ENCODE measurements around the gene KIAA0586.
"Not testable (repeated sequence)": the region's sequence is repeated elsewhere in the genome, so short reads cannot be mapped to it uniquely, and the experiment has no call there.

Gene KIAA0586

DNA sequence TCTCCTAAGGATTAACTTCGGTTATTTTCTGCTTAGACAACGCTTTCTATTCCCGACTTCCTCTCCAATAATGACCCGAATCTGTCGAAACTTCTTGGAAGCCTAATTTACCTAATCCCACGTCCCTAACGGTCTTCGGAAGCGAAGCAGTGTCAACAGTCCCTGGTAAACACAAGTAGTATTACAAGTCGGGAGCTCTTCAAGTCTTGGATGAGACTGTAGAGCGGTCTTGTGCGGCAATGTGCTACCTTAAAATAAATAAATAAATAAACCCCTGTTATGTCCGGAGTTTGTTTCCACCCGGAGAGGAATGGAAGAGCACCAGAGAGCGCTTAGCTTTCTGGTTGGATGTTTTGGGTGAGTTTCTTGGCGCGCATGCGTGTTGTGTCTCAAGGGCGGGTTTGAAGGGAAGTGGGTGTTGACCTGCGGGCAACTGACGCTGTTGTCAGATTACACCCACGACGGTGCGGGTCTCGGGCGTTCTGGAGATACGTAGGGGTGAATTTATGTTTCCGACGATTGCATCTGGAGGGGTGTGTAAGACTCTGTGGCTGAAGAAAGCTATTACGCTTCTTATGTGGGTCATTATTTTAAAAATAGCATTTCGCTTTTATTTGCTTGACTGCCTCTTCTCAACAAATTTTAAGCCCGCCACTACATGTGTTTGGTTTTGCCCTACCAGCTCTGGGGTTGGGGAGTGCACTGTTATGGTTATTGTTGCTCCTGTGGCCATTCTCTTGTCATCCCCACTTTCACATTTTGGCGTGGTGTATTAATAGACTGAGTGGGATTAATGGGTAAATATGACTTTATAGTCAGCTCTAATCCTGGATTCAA is at the start of gene KIAA0586, which contains the start of gene TIMM9:
TSS of gene KIAA0586 (plus strand) at position 439 of the 837 bp plus-strand sequence. CDS start 546 bp downstream, outside the sequence.
TSS of gene TIMM9 (minus strand) at position 251 of the 837 bp plus-strand sequence. CDS start 15,586 bp downstream, outside the sequence.
- DNase-seq = peak; percentile 96

DNA sequence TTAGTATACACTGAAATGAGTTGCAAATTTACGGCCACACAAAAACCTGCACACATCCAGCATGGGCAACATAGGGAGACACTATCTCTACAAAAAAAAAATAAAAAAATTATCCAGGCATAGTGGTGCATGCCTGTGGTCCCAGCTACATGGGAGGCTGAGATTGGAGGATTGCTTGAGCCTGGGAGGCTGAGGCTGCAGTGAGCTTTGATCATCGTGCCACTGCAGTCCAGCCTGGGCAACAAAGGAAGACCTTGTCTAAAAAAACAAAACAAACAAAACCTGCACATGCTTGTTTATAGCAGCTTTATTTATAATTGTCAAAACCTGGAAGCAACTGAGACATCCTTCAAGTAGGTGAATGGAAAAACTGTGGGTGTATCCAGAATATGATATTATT is 36.7 kb upstream of the KIAA0586 start:
- DNase-seq = no peak

DNA sequence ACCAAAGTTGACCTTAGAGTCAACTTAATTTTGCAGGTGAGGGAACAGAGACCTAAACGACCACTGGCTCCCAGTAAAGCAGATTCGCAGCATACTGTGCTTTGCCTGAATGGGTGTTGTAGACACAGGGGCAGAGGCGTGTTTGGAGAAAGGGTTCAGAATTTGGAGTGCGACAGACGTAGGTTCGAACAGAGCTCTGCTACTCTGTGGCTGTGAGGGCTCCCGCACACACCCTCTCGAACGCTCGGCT is 32.0 kb upstream of the KIAA0586 start:
- no peak for DNase-seq

DNA sequence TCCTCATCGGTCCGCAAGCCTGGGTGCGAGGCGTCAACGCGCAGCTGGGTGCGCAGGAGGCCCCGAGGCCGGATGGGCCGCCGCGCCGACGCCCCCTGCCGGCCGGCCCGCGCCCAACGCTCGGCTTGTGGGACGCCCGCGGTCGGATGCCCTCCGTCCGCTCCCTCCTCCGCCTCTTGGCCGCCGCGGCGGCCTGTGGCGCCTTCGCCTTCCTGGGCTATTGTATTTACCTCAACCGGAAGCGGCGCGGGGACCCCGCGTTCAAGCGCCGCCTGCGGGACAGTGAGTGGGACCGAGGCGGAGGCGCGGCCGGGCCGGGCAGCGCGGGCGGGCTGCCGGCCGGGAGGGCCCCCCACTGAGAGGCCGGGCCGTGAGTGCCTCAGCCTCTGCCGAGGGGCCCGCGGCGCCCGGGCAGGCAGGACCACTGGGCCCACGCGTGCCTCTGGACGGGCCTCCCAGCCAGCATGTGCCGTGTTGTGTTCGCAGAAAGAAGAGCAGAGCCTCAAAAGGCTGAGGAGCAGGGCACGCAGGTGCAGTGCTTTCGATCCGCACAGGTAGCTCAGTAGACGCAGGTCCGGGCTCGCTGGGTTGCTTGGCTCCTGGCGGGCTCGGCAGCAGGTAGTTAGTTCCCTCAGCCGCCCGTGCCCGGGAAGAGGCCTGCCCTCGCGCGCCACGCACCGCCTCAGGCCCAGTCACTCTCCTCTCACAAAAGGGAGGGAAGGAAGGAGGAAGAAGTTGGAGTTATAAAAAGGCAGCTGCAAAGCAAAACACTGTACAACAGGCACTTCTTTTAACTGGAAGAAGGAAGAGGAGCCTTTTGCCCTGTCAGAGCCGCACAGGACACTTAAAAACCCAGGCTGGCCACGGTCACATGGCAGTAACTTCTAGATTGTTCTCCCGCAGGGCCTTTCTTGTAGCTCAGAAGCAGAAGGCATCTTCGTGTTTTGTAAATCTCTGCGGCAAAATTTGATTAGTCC is 31.4 kb upstream of the KIAA0586 start, which contains the start of gene TOMM20L:
TSS of gene TOMM20L (plus strand) at position 119 of the 977 bp plus-strand sequence. CDS start at position 147, 28 bp downstream.
- DNase-seq = peak; percentile 84

DNA sequence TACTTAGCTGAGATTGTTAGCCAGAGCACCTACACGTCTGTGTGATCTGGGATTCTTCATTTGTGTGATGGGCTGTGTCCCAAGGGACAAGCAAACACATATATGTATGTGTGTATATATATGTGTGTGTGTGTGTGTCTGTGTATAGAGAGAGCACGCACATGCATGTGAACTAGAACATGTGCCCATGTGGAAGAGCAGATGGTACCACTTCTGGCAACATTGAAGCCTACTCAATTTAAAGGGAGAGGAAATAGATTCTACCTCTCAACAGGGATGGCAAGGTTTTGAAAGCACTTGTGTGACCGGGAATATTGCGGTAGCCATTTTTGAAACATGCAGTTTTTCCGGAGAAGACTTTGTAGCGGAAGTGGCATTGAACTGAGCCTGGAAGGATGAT is 30.4 kb upstream of the KIAA0586 start:
- no peak for DNase-seq

DNA sequence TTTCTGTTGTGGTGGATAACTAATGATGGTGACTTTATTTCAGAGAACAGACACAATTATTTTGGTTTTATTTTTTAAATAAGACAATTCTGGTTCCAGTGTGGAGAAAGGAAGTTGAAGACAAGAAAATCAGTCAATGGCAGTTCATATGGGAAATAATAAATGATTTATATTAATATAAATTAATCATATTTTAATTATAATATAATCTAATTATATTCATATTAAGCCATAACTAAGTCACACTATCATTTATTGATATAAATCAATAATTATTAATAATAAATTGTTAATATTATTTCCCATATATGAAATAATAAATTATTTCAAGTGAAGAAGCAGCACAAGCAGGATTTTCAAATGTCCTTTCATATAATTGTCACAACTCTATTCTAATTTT is 29.0 kb upstream of the KIAA0586 start:
- no peak for DNase-seq

DNA sequence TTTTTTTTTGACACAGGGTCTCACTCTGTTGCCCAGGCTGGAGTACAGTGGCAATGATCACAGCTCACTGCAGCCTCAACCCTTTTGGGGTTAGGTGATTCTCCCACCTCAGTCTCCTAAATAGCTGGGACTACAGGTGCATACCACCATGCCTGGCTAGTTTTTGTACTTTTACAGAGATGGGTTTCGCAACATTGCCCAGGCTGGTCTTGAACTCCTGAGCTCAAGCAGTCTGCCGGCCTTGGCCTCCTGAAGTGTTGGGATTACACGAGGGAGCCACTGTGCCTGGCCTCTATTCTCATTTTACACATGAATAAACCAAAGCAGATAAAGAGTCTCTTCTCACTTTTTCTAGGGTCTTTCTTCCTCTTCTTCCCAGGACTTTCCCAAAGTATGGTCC is 28.6 kb upstream of the KIAA0586 start:
- DNase-seq = no peak

DNA sequence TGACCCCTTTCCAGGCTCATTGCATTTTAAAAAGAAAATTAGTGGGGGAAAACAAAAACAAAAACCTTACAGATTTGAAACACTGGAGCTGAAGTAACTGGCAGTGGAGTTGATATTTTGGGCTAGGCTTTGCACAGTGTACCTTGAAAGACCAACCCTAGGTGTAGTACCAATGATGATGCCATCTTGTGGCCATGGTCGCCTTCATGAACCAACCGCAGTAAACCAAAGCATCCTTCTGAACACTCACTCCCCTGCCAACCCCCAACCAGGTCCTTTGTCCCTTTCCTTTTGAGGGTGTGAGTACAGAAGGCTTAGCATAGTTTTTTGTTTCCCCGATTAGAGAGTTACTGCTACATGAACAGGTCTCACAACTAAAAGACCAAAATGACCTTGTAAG is 25.9 kb upstream of the KIAA0586 start:
- no peak for DNase-seq

DNA sequence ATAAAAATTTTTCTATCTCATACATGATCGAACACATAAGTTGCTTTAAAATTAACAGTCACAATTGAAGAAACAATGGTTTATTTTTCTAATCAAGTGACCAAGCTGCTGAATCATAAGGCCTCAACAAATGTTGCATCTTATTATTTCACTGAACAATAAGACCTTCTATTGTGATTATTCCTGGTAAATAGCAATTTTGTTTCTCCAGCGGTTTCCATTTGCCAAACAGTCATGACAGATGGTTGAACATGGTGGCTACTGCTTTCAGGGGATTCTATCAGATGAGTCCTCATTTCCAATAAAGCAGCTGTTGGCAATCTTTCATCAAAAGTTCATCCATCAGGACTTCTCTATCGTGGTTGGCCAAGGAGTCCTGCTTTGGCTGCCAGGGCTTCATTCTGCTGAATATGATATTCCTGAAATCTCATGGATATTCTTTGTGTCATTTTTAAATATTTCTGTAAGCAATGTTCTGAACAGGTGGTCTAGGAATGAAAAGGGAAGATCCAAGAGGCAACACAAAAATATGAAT is 18.8 kb upstream of the KIAA0586 start:
- no peak for DNase-seq

DNA sequence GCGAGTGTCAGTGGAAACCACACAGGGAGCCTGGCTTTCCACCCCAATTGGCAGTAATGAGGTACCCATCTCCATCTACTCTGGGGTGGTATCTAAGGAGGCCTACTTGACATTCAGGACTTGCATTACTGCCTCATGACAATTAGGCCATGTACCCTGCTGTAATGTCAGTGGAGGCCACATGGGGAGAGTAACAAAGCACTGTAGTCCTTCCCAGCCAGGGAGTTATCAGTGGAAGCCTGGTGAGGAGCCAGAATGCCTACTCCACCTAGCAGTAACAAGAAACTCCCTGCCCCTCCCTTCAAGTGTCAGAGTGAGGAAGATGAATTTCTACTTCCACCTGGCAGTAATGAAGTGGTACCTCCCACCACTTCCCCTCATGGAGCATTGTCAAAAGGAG is 12.7 kb upstream of the KIAA0586 start:
- DNase-seq = no peak

DNA sequence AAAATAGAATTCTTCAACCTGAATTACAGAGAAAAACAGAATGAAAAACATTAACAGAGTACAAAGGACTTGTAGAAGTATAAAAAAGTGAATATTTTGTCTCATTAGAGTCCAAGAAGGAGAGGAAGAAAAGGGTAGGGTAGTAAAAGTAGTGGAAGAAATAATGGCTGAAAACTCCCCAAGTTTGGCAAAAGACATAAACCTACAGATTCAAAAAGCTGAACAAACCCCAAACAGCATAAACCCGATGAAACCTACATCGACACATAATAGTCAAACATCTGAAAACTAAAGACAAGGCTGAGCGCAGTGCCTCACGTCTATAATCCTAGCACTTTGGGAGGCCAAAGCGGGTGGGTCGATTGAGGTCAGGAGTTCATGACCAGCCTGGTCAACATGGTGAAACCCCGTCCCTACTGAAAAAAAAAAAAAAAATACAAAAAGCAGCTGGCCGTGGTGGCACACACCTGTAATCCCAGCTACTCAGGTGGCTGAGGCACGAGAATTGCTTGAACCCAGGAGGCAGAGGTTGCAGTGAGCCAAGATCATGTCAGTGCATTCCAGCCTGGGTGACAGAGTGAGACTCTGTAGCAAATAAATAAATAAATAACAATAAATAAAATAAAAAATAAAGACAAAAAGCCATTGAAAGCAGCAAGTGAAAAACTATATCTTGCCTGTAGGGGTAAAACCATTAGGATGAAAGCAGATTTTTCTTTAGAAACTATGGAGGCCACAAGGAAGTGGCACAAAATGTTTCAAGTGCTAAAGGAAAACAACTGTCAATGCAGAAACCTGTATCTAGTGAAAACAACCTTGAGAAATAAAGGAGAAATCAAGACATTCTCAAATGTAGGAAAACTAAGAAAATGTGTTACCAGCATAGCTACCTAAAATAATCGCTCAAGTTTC is 11.6 kb upstream of the KIAA0586 start:
- DNase-seq = no peak

DNA sequence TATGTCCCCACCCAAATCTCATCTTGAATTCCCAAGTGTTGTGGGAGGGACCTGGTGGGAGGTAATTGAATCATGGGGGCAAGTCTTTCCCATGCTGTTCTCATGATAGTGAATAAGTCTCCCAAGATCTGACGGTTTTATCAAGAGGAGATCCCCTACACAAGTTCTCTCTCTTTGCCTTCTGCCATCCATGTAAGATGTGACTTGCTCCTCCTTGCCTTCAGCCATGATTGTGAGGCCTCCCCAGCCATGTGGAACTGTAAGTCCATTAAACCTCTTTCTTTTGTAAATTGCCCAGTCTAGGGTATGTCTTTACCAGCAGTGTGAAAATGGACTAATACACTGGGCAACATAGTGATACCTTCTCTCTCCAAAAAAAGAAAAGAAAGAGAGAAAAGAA is 10.6 kb upstream of the KIAA0586 start:
- DNase-seq = not testable (repeated sequence)

DNA sequence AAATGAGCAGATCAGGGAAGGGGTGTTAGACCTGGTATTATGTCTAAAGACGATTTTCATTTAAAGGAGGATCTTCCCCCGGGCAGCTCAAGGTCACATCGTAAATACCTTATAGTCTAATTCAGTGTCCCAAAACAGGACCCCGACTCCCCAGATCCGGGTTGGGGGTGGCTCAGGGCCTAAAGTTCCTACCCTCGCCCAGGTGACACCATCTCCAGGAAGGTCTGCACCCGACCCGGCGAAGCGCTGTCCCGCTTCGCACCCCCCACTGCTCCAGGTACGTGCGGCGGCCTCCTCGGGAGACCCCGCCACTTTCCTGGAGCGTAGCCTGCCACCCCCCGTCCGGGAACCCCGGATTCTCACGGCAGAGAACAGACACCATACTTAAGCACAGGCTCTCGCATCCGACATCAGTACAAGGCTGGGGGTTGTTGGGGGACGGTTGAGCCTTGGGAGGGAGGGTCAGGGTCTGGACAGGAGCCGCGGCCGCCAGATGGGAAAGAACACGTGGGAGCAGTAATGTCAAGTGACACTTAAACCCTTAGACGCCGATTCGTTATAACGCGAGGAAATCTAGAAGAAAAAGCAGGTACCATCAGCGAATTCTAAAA is 744 bp upstream of the KIAA0586 start:
- peak; percentile 82 for DNase-seq

DNA sequence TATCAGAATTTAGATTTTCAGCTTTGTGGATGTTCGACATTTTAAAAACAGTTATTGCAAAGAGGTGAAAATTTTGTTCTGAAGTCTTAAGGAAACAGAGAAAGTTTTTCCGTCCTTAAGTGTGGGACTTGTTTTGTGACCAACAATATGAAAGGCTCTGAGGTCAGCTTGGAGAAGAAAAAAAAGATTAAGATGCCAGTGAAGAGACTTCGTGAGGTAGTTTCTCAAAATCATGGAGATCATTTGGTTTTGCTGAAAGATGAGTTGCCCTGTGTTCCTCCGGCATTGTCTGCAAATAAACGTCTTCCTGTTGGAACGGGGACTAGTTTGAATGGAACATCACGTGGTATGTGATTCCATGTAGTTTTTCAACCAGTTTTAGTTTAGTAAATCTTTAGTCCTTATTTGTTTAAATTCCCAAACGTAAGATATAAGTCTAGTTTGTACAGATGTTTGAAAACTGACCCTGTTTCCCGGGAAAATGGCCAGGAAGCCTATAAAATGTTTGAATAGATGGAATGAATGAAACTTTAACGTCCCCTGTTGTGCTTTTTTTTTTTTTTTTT is 682 bp downstream of the KIAA0586 start:
- DNase-seq = peak; percentile 50

DNA sequence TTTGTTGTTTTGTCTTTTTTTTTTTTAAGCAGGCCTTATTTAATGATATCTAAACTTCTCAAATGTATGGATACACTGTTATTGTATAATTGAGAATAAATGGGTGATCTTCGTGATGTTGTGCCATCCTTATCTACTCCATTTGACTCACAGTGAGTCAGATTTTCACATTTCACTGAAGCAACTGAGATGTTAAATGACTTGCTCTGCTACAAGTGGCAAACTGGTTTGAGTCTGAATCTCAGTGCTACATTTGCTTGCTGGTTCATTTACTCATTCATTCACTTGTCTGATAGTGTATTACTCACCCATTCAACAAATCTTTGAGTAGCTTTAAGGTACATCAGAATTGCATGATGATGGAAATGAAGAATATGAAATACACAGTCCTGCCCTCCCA is 2.6 kb downstream of the KIAA0586 start:
- DNase-seq = no peak

DNA sequence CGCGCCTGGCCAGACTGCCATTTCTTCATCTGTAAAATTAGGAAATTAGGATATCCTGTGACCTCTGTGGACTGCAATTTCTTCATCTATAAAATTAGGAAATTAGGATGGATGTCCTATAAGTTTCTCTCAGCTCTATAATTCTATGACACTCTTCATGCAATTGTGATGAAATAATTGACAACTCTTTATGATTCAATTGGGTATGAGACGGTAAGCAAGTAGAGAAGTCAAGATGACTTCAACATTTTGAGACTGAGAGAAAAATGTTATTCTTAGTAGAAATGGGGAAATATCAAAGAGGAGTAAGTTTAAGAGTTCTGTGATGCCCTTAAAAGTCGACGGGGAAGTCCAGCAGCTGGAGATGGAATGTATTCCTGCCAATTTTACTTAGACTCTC is 12.0 kb downstream of the KIAA0586 start:
- DNase-seq = no peak

DNA sequence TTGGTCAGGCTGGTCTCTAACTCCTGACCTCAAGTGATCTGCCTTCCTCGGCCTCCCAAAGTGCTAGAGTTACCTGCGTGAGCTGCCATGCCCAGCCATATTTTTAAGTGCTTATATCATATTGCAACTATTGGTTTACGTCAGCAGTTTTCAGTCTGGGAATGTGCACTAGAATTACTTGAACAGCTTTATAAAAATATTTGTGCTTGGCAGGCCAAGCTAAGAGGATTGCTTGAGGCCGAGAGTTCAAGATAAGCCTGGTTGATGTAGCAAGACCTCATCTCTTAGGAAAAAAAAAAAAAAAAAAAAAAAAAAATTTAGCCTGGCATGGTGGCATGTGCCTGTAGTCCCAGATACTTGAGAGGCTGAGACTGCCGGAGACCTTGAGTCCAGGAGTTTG is 17.1 kb downstream of the KIAA0586 start:
- DNase-seq = no peak

DNA sequence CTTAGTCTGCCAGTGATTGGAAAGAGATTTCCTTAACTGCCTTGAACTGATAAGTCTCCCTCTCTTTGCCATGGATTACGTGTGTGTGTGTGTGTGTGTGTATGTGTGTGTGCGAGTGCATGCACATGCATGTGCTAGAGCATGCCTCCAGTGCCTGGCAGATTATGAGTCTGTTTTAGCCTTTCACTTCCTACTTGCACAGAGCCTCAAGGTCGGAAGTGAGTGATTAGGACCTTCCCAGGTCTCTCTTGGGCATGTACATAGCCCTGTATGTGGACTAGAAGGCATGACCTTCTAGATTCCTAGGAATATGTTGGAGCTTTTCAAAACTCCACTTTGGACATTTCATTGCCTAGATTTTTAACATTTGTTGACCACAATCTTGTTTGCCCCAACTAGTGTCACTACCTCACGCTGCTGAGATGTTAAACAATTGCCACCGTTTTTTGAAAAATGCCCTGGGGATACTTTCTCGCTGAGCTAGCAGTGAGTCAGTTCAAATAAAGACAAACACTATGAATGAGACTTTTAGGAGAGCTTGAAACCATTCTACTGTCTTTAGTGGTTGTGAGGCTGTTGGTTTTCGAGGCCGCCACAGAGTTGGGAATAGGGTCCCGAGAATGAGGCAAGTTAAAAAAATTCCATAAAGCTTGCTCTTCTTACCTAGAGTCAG is 28.2 kb downstream of the KIAA0586 start:
- no peak for DNase-seq

DNA sequence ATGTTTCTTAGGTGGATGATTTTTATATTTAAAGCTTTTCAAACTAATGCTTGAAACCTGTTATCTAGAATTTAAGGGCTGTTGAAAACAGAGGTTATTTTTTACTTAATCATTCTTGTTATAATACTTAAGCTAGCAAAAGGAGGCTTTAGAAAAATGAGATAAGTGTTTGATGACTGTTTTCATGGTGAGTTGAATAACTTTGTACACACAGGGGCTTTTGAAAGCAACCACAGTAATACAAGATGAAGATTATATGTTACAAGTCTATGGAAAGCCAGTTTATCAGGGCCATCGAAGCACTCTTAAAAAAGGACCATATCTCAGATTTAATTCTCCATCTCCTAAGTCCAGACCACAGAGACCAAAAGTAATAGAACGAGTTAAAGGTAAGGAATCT is 33.3 kb downstream of the KIAA0586 start:
- no peak for DNase-seq

DNA sequence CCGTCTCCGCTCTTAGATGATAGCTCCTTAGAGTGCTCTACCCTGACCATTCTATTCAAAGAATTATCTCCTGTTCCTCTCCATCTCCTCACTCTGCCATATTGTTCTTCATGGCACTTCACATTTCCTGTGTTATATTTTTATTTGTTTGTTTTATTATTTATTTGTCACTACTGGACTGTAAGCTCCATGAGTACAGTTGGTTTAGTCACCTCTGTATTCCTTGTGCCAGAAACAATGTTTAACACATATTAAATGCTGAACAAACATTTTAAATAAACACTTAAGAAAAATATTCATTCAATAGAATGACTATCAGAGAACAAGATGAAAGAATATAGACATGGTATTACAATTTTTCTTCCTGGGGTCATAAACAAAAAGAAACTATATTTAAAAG is 35.6 kb downstream of the KIAA0586 start:
- DNase-seq = no peak

DNA sequence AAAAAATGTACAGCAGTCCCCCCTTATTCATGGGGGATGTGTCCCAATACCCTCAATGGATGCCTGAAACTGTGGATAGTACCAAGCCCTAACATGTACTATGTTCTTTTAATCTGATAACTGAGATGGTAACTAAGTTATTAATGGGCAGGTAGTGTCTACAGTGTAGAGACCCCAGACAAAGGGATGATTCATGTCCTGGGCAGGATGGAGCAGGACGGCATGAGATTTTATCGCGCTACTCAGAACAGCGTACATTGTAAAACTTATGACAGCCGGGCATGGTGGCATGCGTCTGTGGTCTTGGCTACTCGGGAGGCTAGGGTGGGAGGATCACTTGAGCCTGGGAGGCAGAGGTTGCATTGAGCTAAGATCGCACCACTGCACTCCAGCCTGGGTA is 37.1 kb downstream of the KIAA0586 start:
- DNase-seq = no peak
